C4-2B (cell line): ENCODE measurements around the gene PRIMA1.

Experiments used
- H3K27ac ChIP-seq: fragments of 450-650 bp; 2 replicates; pipeline ENCODE4 v1.5.1; 2017
- CTCF ChIP-seq: fragments of 450-650 bp; conservative IDR thresholded peaks from 2 replicates; pipeline ENCODE4 v1.5.1; 2017; ENCODE audit warnings: mild to moderate bottlenecking
- ZFX ChIP-seq: fragments of 450-650 bp; IDR thresholded peaks from 2 replicates; pipeline ENCODE4 v1.6.1; 2017

The PRIMA1 gene

GRCh38 chr14:93720981-93721483 is 67.3 kb downstream of the PRIMA1 start:
- no peak overlapping the region for H3K27ac ChIP-seq
- TF ChIP-seq CTCF (no peak), ZFX (no peak)

DNA sequence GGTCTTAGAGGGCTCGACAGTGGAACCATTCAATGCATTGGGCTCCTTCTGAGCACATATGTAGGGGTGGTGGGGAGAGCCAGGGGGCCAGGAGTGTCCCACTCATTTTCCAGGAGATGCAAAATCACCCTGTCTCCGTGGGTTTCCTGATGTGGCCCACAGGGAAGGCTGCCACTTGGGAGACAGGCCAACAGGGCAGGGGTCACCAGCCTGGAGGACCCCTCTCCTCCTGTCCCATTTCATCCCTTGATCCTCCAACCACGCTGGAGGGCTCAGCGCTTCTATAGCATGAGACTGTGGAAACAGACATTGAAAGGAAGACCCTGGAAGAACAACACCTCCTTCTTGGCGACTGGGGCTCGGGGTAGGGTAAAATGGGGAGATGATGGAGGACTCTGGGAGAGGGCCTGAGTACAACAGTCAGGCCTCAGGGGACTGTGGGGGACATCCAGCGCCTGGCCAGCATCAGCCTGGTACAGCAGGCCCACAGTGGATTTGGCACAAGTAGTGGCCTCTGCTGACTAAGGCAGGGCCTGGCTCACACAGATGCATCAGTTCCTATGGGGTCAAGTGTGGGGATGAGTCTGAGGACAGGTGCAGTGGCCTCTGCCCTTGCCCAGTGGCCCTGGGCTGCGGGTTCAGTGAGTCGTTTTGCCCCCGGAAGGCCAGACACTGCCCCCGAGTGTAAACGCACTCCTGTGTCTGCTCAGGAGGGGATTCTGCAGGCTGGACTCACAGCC is 68.0 kb downstream of the PRIMA1 start:
- no peak for TF ChIP-seq CTCF
- TF ChIP-seq ZFX = no peak
- H3K27ac ChIP-seq = no peak overlapping the region

- no peak overlapping the region for H3K27ac ChIP-seq
- TF ChIP-seq ZFX (no peak), CTCF (no peak)
These were observed 69.0 kb downstream of the PRIMA1 start for GRCh38 chr14:93719256-93719655.

DNA sequence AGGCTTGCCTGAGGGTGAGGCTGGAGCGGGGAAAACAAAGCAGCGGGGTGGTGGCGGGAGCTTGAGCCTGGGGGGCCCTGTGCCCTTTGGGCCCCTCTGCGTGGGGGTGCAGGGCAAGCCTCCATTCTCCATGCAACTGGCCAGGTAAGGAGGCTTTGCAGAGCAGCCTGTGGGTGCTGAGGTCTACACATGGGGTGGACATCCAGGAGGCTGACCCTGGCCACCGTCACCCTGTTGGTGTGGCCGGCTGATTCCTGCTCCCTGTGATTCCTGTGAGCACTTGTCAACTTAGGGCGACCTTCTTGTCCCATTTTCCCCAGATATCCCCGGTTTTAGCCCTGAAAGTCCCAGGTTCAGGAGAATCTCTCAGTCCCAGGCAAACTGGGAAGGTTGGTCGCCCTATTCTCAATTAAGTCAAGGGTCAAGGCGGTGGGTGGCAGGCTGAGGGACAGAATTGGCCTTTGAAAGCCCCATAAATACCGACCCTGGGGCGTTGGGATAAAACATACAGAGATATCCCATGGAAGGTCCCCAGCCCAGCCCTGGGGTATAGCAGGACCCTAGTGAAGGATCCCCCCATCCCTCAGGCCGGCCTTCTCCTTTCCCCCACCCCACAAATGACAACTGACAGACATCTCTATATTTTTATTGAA is 70.5 kb downstream of the PRIMA1 start:
- no peak overlapping the region for H3K27ac ChIP-seq
- TF ChIP-seq CTCF (no peak), ZFX (no peak)

DNA sequence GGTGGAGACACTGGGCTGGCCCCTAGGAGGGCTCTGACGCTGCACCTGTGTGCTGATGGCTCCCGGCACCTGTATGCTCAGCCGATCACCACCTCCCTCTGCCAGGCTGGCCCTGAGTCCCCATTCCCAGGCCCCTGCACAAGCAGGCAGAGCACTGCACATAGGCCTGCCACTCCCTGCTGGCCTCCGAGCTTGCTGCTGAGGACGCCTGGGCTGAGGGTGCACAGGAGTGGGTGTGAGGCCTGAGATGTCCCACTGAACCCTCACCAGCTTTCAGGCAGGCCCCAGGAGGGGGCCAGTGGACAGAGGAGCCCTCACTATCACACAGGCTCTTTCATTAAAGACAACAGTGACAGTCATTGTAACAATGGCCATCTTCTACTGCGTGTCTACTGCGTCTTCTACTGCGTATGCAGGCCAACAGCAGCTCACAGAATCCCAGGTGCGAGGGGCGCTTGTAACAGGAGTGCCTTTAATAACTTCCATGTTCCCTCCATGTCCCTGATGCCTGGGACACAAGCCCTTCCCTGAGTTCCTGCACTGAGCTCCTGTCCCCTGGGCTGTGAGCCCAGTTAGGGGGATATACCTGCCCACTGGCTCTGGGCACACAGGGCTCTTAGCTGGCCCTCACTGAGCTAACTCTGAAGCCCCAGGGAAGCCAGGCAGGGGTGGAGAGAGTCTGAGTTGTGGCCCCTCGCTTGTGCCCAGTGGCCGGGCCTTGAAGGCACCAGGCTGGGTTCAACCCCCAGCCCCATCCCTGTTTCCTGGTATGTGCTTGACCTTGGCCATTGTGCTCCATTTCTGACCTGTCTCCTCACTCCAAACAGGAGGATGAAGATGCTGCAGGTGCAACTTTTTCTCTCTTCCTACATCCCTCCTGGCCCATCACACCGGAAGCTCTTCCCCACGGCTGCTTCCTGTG is 71.3 kb downstream of the PRIMA1 start:
- H3K27ac ChIP-seq = no peak overlapping the region
- TF ChIP-seq CTCF = no peak
- TF ChIP-seq ZFX = no peak

GRCh38 chr14:93716002-93716745 is 72.1 kb downstream of the PRIMA1 start:
- no peak overlapping the region for H3K27ac ChIP-seq
- no peak for TF ChIP-seq CTCF
- no peak for TF ChIP-seq ZFX
